NCI-H2029 (cell line): Measurements from ENCODE around the gene OSCAR.

ENCODE experiments used
- DNase-seq: peaks from one replicate; lab custom pipeline; 2025; lab: John Stamatoyannopoulos, UW

Gene OSCAR

DNA sequence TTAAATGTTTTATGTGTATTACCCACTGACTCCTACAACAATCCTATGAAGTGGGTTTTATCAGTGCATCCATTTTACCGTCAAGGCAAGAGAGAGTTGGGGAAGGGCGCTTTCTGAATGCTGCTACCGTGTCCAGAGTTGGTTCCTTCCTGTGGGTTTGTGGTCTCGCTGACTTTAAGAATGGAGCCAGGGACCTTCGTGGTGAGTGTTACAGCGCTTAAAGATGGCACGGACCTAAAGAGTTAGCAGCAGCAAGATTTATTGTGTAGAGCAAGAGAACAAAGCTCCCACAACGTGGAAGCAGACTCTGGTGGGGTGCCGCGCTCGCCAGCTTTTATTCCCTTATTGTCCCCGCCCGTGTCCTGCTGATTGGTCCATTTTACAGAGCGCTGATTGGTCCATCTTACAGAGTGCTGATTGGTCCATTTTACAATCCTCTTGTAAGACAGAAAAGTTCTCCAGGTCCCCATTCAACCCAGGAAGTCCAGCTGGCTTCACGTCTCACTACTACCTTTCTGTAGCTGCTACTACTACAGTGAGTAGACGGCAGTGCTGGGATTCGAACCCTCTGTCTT, 6.1 kb downstream of the OSCAR start:
- DNase-seq: no peak

DNA sequence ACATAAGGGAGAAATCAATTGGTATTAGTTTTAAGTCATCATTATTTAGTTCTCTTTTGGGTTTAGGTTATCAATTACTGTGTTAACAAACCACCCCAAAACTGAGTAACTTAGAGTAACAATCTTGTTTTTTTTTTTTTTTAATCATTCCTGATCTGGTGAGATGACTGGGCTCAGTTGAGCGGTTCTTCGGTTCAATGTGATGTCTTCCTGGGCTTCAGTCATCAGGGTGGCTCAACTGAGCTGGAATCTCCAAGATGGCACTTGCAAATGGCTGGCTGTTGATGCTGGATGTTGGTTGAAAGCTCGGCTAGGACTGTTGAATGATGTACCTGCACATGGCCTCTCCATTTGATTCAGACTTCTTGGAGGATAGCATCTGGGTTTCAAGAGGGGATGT, 16.2 kb downstream of the OSCAR start:
- DNase-seq: no peak

DNA sequence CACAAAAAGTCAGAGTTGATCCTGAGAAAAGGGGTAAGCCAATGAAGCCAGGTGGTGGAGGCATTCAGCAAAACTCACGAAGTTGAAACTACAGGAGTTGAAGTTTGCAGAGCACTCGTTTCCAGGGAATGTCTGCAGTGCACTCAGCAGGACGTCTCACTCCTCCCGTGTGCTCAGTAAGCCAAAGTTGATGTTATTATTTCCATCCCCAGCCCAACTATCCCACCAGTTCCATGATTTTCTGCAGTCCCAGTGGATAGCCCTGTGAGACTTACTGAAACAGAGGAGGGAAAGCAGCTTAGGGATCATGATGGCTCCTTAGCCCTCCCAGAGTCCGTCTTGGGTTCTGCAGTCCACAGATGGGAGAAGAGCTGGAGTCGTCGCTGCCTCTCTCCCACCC, 19.6 kb downstream of the OSCAR start, which contains the start of gene TARM1:
Gene TARM1, minus strand, starts transcription at position 334 of the 400 bp plus-strand sequence. Its CDS starts 25 bp downstream, at position 309.
- no peak for DNase-seq

DNA sequence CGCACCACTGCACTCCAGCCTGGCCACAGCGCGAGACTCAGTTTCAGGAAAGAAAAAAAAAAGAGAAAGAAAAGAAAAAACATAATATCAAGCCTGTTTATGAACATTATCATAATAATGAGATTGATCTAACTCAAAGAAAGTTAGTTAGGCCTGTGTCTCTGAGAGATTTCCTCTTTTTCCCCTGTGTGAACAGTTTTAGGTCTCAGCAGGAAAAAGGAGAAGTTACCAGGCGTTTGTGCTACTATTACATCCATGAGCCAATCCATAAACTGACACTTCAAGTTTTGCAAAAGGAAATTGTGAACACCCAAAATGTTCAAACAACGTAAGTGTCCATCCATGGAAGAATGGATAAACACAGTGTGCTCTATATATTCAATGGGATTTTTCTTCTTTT, 23.3 kb downstream of the OSCAR start:
- DNase-seq: no peak

DNA sequence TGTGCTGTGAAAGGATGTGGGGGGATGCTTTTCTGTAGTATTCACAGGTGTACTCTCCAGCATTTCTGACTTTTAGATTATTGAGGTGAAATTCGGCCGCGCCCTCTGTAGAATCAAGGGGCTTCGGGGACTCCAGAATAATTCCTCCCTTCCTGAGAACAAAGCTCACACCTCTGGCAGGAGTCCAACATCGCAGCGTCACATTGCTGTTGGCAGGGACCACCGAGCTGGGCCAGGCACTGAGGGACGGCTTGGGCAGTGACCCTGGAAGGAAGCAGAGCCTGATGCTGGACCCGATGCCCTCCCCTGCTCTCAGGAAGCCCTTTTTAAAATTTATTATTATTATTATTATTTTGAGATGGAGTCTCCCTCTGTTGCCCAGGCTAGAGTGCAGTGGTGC, 25.8 kb downstream of the OSCAR start:
- DNase-seq: no peak

DNA sequence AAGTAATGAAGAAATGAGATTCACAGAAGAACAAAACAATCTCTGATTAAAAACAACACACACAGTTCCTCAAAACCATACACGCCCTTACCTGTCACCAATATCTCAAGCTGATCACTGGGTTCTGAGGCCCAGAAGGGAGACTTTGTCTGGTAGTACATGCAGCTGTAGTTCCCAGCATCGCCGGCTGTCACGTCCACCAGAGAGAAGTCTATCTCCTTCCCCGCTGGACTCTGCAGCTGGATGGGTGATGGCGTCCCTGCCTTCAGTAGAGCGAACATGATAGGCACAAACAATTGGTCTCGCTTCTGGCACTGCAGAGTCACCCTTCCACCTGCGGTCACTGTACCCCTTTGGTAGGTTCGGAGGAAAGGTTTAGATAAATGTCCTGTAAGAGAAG, 26.8 kb downstream of the OSCAR start:
- DNase-seq: no peak

DNA sequence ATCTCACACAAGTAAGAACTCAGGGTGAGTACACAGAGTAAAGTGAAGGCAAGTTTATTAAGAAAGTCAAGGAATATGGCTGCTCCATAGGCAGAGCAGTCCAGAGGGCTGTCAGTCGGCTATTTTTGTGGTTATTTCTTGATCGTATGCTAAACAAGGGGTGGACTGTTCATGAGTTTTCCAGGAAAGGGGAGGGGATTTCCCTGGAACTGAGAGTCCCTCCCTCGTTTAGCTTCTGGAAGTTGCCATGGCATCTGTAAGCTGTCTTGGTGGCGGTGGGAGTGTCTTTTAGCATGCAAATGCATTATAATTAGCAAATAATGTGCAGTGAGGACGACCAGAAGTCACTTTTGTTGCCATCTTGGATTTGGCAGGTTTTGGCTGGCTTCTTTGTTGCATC, 31.1 kb downstream of the OSCAR start:
- no peak for DNase-seq

DNA sequence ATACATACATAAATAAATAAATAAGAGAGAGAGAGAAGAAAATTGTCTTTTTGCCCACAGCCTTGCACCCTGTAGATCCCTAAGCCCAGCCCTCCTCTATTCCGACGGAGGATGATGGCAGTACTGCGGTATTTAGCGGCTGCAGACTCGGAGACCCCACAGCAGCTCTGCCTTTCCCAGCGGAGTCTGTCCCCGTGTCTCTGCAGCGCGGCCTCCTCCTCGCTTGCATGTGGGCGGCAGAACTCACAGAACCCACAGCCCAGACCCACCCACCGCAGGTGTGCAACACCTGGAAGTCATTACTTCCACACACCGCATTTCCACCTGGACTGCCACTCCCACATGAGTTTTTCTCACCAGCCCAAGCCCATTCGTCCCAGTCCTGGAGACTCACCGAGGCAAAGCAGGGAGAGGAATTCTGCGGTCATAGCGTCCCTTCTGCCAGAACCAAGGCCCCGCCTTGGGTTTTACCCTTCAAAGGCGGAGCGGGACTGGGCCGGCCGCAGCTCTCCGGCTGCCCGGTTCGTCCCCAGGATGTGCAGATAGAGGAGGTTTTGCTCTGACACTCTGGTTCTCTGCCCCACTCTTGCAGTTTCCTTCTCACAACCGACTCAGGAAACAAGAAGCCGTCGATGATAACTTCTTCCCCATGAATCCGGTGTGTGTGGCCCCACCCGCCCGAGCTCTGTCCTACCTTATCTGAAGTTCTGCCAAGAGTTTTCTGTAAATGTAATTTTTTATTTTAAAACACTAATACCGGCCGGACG, 37.1 kb downstream of the OSCAR start, which contains the start of gene VSTM1:
Gene VSTM1, minus strand, starts transcription at position 548 of the 767 bp plus-strand sequence. Its CDS starts 120 bp downstream, at position 428.
- no peak for DNase-seq

DNA sequence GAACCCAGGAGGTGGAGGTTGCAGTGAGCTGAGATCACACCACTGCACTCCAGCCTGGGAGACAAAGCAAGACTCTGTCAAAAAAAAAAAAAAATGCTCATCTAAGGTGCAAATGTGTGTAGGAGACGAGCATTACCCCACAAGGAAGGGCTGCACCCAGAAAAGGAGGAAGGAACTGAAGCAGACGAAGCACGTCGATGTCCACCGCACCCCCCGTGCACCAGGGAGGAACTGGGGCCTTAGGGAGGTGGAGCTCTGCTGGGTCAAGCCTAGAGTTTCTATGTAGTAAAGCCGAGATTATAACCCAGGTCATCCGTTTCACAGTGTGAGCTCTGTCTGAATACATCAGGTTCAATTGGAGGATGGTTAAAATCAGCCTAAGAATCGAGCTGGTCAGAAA, 38.0 kb downstream of the OSCAR start:
- no peak for DNase-seq

DNA sequence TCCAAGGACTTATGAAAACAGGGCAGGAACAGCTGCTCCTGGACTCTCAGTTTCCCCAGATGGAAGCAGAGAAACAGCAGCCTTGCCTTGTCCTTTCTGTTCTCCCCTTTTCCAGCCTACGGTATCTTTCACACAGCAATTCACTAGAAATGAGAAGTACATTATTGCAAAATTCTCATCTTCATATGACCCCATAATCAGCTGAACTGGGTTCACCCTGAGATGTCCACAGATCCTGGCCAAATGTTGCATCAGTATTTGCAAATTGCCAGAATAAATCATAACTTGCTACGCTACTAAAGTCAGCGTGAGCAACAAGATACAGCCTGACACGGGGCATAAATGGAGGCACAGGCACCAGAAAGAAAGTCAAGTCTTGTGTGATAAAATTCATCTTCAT, 53.0 kb downstream of the OSCAR start:
- no peak for DNase-seq

DNA sequence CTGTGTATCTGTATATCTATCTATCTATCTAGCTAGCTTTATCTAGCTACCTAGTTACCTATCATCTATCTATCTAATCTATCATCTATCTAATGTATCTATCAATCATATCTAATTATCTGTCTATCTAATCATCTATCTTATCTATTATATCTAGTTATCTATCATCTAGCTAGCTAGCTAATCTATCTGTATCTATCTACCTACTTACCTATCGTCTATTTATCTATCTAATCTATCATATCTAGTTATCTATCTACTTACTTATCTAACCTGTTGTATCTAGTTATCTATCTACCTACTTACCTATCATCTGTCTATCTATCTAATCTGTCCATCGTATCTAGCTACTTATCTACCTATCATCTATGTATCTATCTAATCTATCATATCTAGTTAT, 54.8 kb downstream of the OSCAR start:
- DNase-seq: no peak
